GM21528 (cell line): Measurements from ENCODE around the gene DCAF11.

ENCODE experiments used
- ATAC-seq: cut with Tn5 transposase; IDR thresholded peaks from one replicate; pipeline ENCODE4 v1.9.1; 2021; ENCODE audit warnings: mild to moderate bottlenecking, moderate library complexity; ENCODE audit not compliant: unreplicated experiment, low FRiP score

Gene DCAF11

GRCh38 chr14:24078146-24078545, 36.4 kb upstream of the DCAF11 start:
- ATAC-seq = no peak

GRCh38 chr14:24079491-24080141, 35.0 kb upstream of the DCAF11 start:
- no peak for ATAC-seq

GRCh38 chr14:24080142-24080530, 34.4 kb upstream of the DCAF11 start:
- no peak for ATAC-seq

- ATAC-seq = peak; percentile 88
Observed at GRCh38 chr14:24080888-24081738, 33.5 kb upstream of the DCAF11 start.

GRCh38 chr14:24081739-24082211, 32.8 kb upstream of the DCAF11 start:
- ATAC-seq = no peak

- ATAC-seq = no peak
Observed at GRCh38 chr14:24082411-24083080, 32.0 kb upstream of the DCAF11 start.

GRCh38 chr14:24083462-24083861, 31.1 kb upstream of the DCAF11 start:
- no peak for ATAC-seq

GRCh38 chr14:24084440-24084839, 30.1 kb upstream of the DCAF11 start:
- no peak for ATAC-seq

- ATAC-seq = no peak
Observed at GRCh38 chr14:24085215-24085614, 29.4 kb upstream of the DCAF11 start.

- ATAC-seq = no peak
Observed at GRCh38 chr14:24086193-24086955, 28.2 kb upstream of the DCAF11 start.

- no peak for ATAC-seq
Observed at GRCh38 chr14:24087004-24087403, 27.6 kb upstream of the DCAF11 start.

- ATAC-seq = no peak
Observed at GRCh38 chr14:24088095-24088494, 26.5 kb upstream of the DCAF11 start.

GRCh38 chr14:24089890-24090289, 24.7 kb upstream of the DCAF11 start:
- ATAC-seq = no peak

GRCh38 chr14:24092110-24092504, 22.5 kb upstream of the DCAF11 start:
- ATAC-seq = no peak

GRCh38 chr14:24092505-24093206, 21.9 kb upstream of the DCAF11 start:
- no peak for ATAC-seq

GRCh38 chr14:24093207-24093900, 21.2 kb upstream of the DCAF11 start:
- ATAC-seq = no peak

- peak; percentile 51 for ATAC-seq
Observed at GRCh38 chr14:24093901-24094840, 20.4 kb upstream of the DCAF11 start, which contains the start of gene PCK2. Gene PCK2 (plus strand): TSS chr14:24094311. CDS start chr14:24094406, 95 bp downstream.

GRCh38 chr14:24094841-24095270, 19.7 kb upstream of the DCAF11 start:
- ATAC-seq = peak; percentile 2
